Neural crest cell (in vitro differentiated cells): ENCODE measurements around the gene ABCB8. TPM values are rescaled to one million over a fixed set of nuclear protein-coding genes. Genes with fewer than 3 reads are reported as not detected.
A peak's percentile ranks its signal among the peaks of the same experiment; 100 is the strongest.

Source experiments
- DNase-seq: peaks from one replicate; pipeline ENCODE4 v3.0.0; 2021; ENCODE audit warnings: low read depth, mixed read lengths, low spot score
- H3K27ac Mint-ChIP-seq: one replicate; pipeline ENCODE4 v1.8.0; 2021; ENCODE audit warnings: mild to moderate bottlenecking, mixed read lengths; ENCODE audit not compliant: unreplicated experiment
- H3K27me3 Mint-ChIP-seq: 2 replicates; pipeline ENCODE4 v1.8.0; 2021; ENCODE audit warnings: low read depth, mild to moderate bottlenecking, mixed read lengths
- H3K36me3 Mint-ChIP-seq: 2 replicates; pipeline ENCODE4 v1.8.0; 2021; ENCODE audit warnings: low read depth, mild to moderate bottlenecking, mixed read lengths
- H3K4me1 Mint-ChIP-seq: 2 replicates; pipeline ENCODE4 v1.8.0; 2021; ENCODE audit warnings: mixed read lengths
- H3K4me3 Mint-ChIP-seq: one replicate; pipeline ENCODE4 v1.8.0; 2021; ENCODE audit warnings: mild to moderate bottlenecking, mixed read lengths
- H3K9me3 Mint-ChIP-seq: 2 replicates; pipeline ENCODE4 v1.8.0; 2021; ENCODE audit warnings: mixed read lengths
- CTCF ChIP-seq: fragments of 200-600 bp; sonication (generic); conservative IDR thresholded peaks from 2 replicates; pipeline ENCODE4 v1.5.0; 2021; ENCODE audit warnings: antibody characterized with exemption, mild to moderate bottlenecking
- total RNA-seq: library from RNA; stranded (reverse); gene quantifications from 2 replicates; pipeline ENCODE4 v1.2.1, GENCODE V29; 2021

ABCB8 gene
- total RNA-seq, 1 donor from 2014 or later = 43.5 TPM

GRCh38 chr7:151088856-151089699 lies 60.8 kb downstream of the ABCB8 start:
- DNase-seq = no peak
- TF ChIP-seq CTCF = no peak
- peaks cover 3% of the 10 kb centered on the region for H3K27me3 Mint-ChIP-seq
- H3K4me3 Mint-ChIP-seq = peak overlapping the region; percentile 92
- no peaks in the 10 kb centered on the region for H3K9me3 Mint-ChIP-seq
- no peaks in the 10 kb centered on the region for H3K36me3 Mint-ChIP-seq
- H3K4me1 Mint-ChIP-seq = peaks cover 38% of the 10 kb centered on the region
- peak overlapping the region; percentile 95 for H3K27ac Mint-ChIP-seq

- Mint-ChIP-seq H3K4me3 (peak overlapping the region; percentile 92), H3K9me3 (no peaks in the 10 kb centered on the region), H3K27ac (peak overlapping the region; percentile 95), H3K27me3 (peaks cover 3% of the 10 kb centered on the region), H3K4me1 (peaks cover 33% of the 10 kb centered on the region), H3K36me3 (no peaks in the 10 kb centered on the region)
- DNase-seq = no peak
- no peak for TF ChIP-seq CTCF
These were observed 61.9 kb downstream of the ABCB8 start for GRCh38 chr7:151089893-151090730.

GRCh38 chr7:151091003-151091402 lies 62.8 kb downstream of the ABCB8 start:
- H3K4me3 Mint-ChIP-seq = peak overlapping the region; percentile 57
- no peaks in the 10 kb centered on the region for H3K9me3 Mint-ChIP-seq
- H3K27me3 Mint-ChIP-seq = no peaks in the 10 kb centered on the region
- no peaks in the 10 kb centered on the region for H3K36me3 Mint-ChIP-seq
- no peak for DNase-seq
- H3K4me1 Mint-ChIP-seq = peaks cover 28% of the 10 kb centered on the region
- no peak overlapping the region for H3K27ac Mint-ChIP-seq
- TF ChIP-seq CTCF = no peak

- peak; percentile 59 for TF ChIP-seq CTCF
- Mint-ChIP-seq H3K27ac (no peak overlapping the region), H3K4me1 (peaks cover 29% of the 10 kb centered on the region), H3K9me3 (no peaks in the 10 kb centered on the region), H3K36me3 (no peaks in the 10 kb centered on the region), H3K4me3 (peak overlapping the region; percentile 57), H3K27me3 (no peaks in the 10 kb centered on the region)
- no peak for DNase-seq
These were observed 63.2 kb downstream of the ABCB8 start for GRCh38 chr7:151091431-151091830.

GRCh38 chr7:151091988-151092387 lies 63.7 kb downstream of the ABCB8 start:
- Mint-ChIP-seq H3K27me3 (no peaks in the 10 kb centered on the region), H3K4me3 (no peak overlapping the region), H3K27ac (no peak overlapping the region), H3K36me3 (no peaks in the 10 kb centered on the region), H3K4me1 (peaks cover 29% of the 10 kb centered on the region), H3K9me3 (no peaks in the 10 kb centered on the region)
- no peak for TF ChIP-seq CTCF
- DNase-seq = no peak
